HepG2 (cell line): ENCODE data around the gene MARF1. TPM values are rescaled to one million over a fixed set of nuclear protein-coding genes. Genes with fewer than 3 reads are reported as not detected.
A peak's percentile ranks its signal among the peaks of the same experiment; 100 is the strongest.

Source experiments
- ARHGAP35 ChIP-seq: sonication (generic); formaldehyde crosslinking; IDR thresholded peaks from 2 replicates; pipeline ENCODE4 v1.9.0; 2022; ENCODE audit warnings: mild to moderate bottlenecking, inconsistent platforms, moderate library complexity, missing genetic modification reagents, borderline replicate concordance
- DPF2 ChIP-seq: sonication (generic); formaldehyde crosslinking; IDR thresholded peaks from 2 replicates; pipeline ENCODE4 v1.4.0; 2020; ENCODE audit warnings: mild to moderate bottlenecking, low read depth, missing genetic modification reagents, borderline replicate concordance
- ELF1 ChIP-seq: sonication (generic); formaldehyde crosslinking; IDR thresholded peaks from 2 replicates; pipeline ENCODE4 v1.4.0; 2020; ENCODE audit warnings: missing genetic modification reagents
- FOXC1 ChIP-seq: sonication (generic); formaldehyde crosslinking; IDR thresholded peaks from 2 replicates; pipeline ENCODE4 v1.8.0; 2022; ENCODE audit warnings: mild to moderate bottlenecking, missing genetic modification reagents, borderline replicate concordance
- FOXP1 ChIP-seq, 2 experiments: fragments of 450-650 bp in 1 of 2; IDR thresholded peaks; 2 replicates each; pipeline ENCODE4 v1.6.1; 2017 to 2018; ENCODE audit warnings: antibody characterized with exemption in 1 of 2
- GATA4 ChIP-seq: sonication (generic); IDR thresholded peaks from 2 replicates; pipeline ENCODE4 v1.6.1; 2016; ENCODE audit warnings: antibody characterized with exemption, low read depth, borderline replicate concordance
- GLMP ChIP-seq: sonication (generic); formaldehyde crosslinking; IDR thresholded peaks from 2 replicates; pipeline ENCODE4 v1.9.0; 2021; ENCODE audit warnings: missing genetic modification reagents, mild to moderate bottlenecking, borderline replicate concordance
- IRF1 ChIP-seq: sonication (generic); formaldehyde crosslinking; IDR thresholded peaks from 2 replicates; pipeline ENCODE4 v1.4.0; 2020; ENCODE audit warnings: low read depth, mild to moderate bottlenecking, missing genetic modification reagents
- MXD4 ChIP-seq: IDR thresholded peaks from 2 replicates; pipeline ENCODE4 v1.6.1; 2016; ENCODE audit warnings: mild to moderate bottlenecking, missing biosample characterization, missing genetic modification reagents
- NFIB ChIP-seq: sonication (generic); formaldehyde crosslinking; IDR thresholded peaks from 2 replicates; pipeline ENCODE4 v1.9.0; 2021; ENCODE audit warnings: missing genetic modification reagents, mild to moderate bottlenecking, borderline replicate concordance
- NFRKB ChIP-seq: fragments of 450-650 bp; IDR thresholded peaks from 2 replicates; pipeline ENCODE4 v1.6.1; 2017
- NFYB ChIP-seq: sonication (generic); formaldehyde crosslinking; IDR thresholded peaks from 2 replicates; pipeline ENCODE4 v1.4.0; 2020; ENCODE audit warnings: missing genetic modification reagents
- SKI ChIP-seq: fragments of 450-650 bp; IDR thresholded peaks from one replicate; pipeline ENCODE4 v1.6.1; 2018; ENCODE audit warnings: mild to moderate bottlenecking; ENCODE audit not compliant: partially characterized antibody
- SP2 ChIP-seq: sonication (generic); formaldehyde crosslinking; IDR thresholded peaks from 2 replicates; pipeline ENCODE4 v1.5.1; 2020; ENCODE audit warnings: mild to moderate bottlenecking, missing genetic modification reagents
- STAG1 ChIP-seq: sonication (generic); formaldehyde crosslinking; IDR thresholded peaks from 2 replicates; pipeline ENCODE4 v1.4.0; 2020; ENCODE audit warnings: missing genetic modification reagents
- U2AF1 ChIP-seq: fragments of 200-400 bp; formaldehyde crosslinking; optimal IDR thresholded peaks from 2 replicates; pipeline ENCODE3; 2017; ENCODE audit warnings: mild to moderate bottlenecking, low read depth, low read length
- ZMAT3 ChIP-seq: sonication (generic); formaldehyde crosslinking; conservative IDR thresholded peaks from 2 replicates; pipeline ENCODE4 v1.7.0; 2021; ENCODE audit warnings: missing genetic modification reagents
- ZNF17 ChIP-seq: sonication (generic); formaldehyde crosslinking; IDR thresholded peaks from 2 replicates; pipeline ENCODE4 v1.5.0; 2020; ENCODE audit warnings: mild to moderate bottlenecking, missing genetic modification reagents
- ZNF30 ChIP-seq: sonication (generic); formaldehyde crosslinking; IDR thresholded peaks from 2 replicates; pipeline ENCODE4 v1.5.0; 2020; ENCODE audit warnings: mild to moderate bottlenecking, missing genetic modification reagents
- ZNF335 ChIP-seq: sonication (generic); formaldehyde crosslinking; IDR thresholded peaks from 2 replicates; pipeline ENCODE4 v1.4.0; 2020; ENCODE audit warnings: missing genetic modification reagents
- ZNF567 ChIP-seq: sonication (generic); formaldehyde crosslinking; IDR thresholded peaks from 2 replicates; pipeline ENCODE4 v1.8.1; 2023; ENCODE audit warnings: mild to moderate bottlenecking, missing genetic modification reagents, borderline replicate concordance
- ZNF598 ChIP-seq: sonication (generic); formaldehyde crosslinking; IDR thresholded peaks from 2 replicates; pipeline ENCODE4 v1.5.1; 2020; ENCODE audit warnings: mild to moderate bottlenecking, missing genetic modification reagents, borderline replicate concordance
- ZNF609 ChIP-seq: sonication (generic); formaldehyde crosslinking; IDR thresholded peaks from 2 replicates; pipeline ENCODE4 v1.4.0; 2020; ENCODE audit warnings: mild to moderate bottlenecking, missing genetic modification reagents, borderline replicate concordance
- ZNF709 ChIP-seq: sonication (generic); formaldehyde crosslinking; IDR thresholded peaks from 2 replicates; pipeline ENCODE4 v1.5.0; 2020; ENCODE audit warnings: mild to moderate bottlenecking, missing genetic modification reagents
- ZNF776 ChIP-seq: sonication (generic); formaldehyde crosslinking; IDR thresholded peaks from 2 replicates; pipeline ENCODE4 v1.4.0; 2020; ENCODE audit warnings: mild to moderate bottlenecking, missing genetic modification reagents
- polyA plus RNA-seq, 8 experiments: library from polyadenylated mRNA; depleted of rRNA in 3 of 8; stranded (reverse) in 7 of 8; unstranded in 1 of 8; fragments of >200 nt; fragmentation: Illumina TruSeq in 4 of 8; extraction: Trizol in 4 of 8; gene quantifications; 2 replicates each; pipeline versions ENCODE4 v1.2.1 to v1.2.3, GENCODE V29; 2011 to 2016; ENCODE audit warnings: low read depth in 4 of 8, missing spikeins in 1 of 8, mixed read lengths in 1 of 8; ENCODE audit not compliant: insufficient read depth in 1 of 8
- total RNA-seq, 5 experiments: library from RNA; depleted of rRNA; stranded (reverse); fragments of >200 nt; fragmentation: Illumina TruSeq; extraction: Trizol; gene quantifications; 2 replicates each; pipeline ENCODE4 v1.2.3, GENCODE V29; 2016; ENCODE audit warnings: low read depth in 1 of 5

The MARF1 gene
- total and polyA plus RNA-seq, 2 of the 13 experiments (the other 11 are each of a cell fraction or from before 2014, with no cell fraction given) = 8.7 to 20.7 TPM

GRCh38 chr16:15650019-15650697 is 7.2 kb upstream of the MARF1 start, which contains the start of gene NDE1 (continued):
- TF ChIP-seq FOXP1 (IDR thresholded peaks at IDR 0.05) (no peak), FOXP1 (CRISPR knock-in tag; IDR thresholded peaks at IDR 0.05) (no peak), FOXC1 (no peak; the same call in 1 of the 2 replicates), SKI (peak; percentile 59), ZNF598 (CRISPR knock-in tag) (0 out of 2 replicates have a peak, but pooled peaks have one; percentile 69), IRF1 (CRISPR knock-in tag) (no peak), NFYB (peak; percentile 83), GATA4 (no peak), NFRKB (no peak), ZNF709 (CRISPR knock-in tag) (peak; percentile 69; the same call in 1 of the 2 replicates), ZNF17 (CRISPR knock-in tag) (no peak), MXD4 (CRISPR knock-in tag) (no peak; the same call in 1 of the 2 replicates), ELF1 (peak; percentile 65), ZNF609 (peak; percentile 28; the same call in 1 of the 2 replicates), GLMP (CRISPR knock-in tag) (no peak), ARHGAP35 (CRISPR knock-in tag) (no peak), ZNF335 (CRISPR knock-in tag) (no peak), SP2 (CRISPR knock-in tag) (peak; percentile 75), U2AF1 (no peak), ZNF776 (CRISPR knock-in tag) (no peak), ZMAT3 (no peak), NFIB (CRISPR knock-in tag) (no peak), ZNF30 (no peak), DPF2 (CRISPR knock-in tag) (no peak), ZNF567 (CRISPR knock-in tag) (peak; percentile 73; the same call in 1 of the 2 replicates), STAG1 (CRISPR knock-in tag) (peak; percentile 30)
